Neural crest cell (in vitro differentiated cells): ENCODE data around the gene OSCP1. TPM values are rescaled to one million over a fixed set of nuclear protein-coding genes. Genes with fewer than 3 reads are reported as not detected.

Source experiments
- DNase-seq: peaks from one replicate; pipeline ENCODE4 v3.0.0; 2021; ENCODE audit warnings: low read depth, mixed read lengths, low spot score
- H3K27ac Mint-ChIP-seq: one replicate; pipeline ENCODE4 v1.8.0; 2021; ENCODE audit warnings: mild to moderate bottlenecking, mixed read lengths; ENCODE audit not compliant: unreplicated experiment
- H3K27me3 Mint-ChIP-seq: 2 replicates; pipeline ENCODE4 v1.8.0; 2021; ENCODE audit warnings: low read depth, mild to moderate bottlenecking, mixed read lengths
- H3K36me3 Mint-ChIP-seq: 2 replicates; pipeline ENCODE4 v1.8.0; 2021; ENCODE audit warnings: low read depth, mild to moderate bottlenecking, mixed read lengths
- H3K4me1 Mint-ChIP-seq: 2 replicates; pipeline ENCODE4 v1.8.0; 2021; ENCODE audit warnings: mixed read lengths
- H3K4me3 Mint-ChIP-seq: one replicate; pipeline ENCODE4 v1.8.0; 2021; ENCODE audit warnings: mild to moderate bottlenecking, mixed read lengths
- H3K9me3 Mint-ChIP-seq: 2 replicates; pipeline ENCODE4 v1.8.0; 2021; ENCODE audit warnings: mixed read lengths
- total RNA-seq: library from RNA; stranded (reverse); gene quantifications from 2 replicates; pipeline ENCODE4 v1.2.1, GENCODE V29; 2021
- TF ChIP-seq, protein P1 (sequence below): fragments of 200-600 bp; sonication (generic); conservative IDR thresholded peaks from 2 replicates; pipeline ENCODE4 v1.5.0; 2021; ENCODE audit warnings: antibody characterized with exemption, mild to moderate bottlenecking

Gene OSCP1
- total RNA-seq, 1 donor from 2014 or later, result 10.5 TPM

DNA sequence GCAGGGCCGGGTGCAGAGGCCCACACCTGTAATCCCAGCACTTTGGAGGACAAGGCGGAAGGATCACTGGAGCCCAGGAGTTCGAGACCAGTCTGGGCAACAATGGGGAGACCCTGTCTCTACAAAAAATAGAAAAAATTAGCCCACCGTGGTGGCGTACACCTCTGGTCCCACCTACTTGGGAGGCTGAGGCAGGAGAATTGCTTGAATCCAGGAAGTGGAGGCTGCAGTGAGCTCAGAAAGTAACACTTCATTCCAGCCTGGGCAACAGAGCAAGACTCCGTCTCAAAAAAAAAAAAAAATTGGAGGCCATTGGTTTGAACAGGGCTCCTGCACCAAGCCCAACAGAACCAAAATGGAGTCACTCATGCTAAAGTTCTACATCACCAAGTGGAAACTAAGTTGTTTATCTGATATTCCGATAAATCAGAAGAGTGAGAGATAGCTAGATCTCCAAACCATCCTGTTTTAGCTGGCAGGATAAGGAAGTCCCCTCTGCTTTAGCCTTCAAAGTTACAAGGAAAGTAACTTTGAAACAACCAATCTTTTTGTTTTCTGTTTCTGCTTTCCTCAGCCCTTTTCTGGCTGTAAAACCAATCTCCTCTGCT, 51.8 kb downstream of the OSCP1 start:
- no peaks in the 10 kb centered on the region for H3K27me3 Mint-ChIP-seq
- H3K9me3 Mint-ChIP-seq, result no peaks in the 10 kb centered on the region
- DNase-seq, result no peak
- H3K4me3 Mint-ChIP-seq, result peak overlapping the region; percentile 96
- peak overlapping the region; percentile 96 for H3K27ac Mint-ChIP-seq
- H3K36me3 Mint-ChIP-seq, result no peaks in the 10 kb centered on the region
- H3K4me1 Mint-ChIP-seq, result peaks cover 39% of the 10 kb centered on the region
- TF ChIP-seq, protein P1, sequence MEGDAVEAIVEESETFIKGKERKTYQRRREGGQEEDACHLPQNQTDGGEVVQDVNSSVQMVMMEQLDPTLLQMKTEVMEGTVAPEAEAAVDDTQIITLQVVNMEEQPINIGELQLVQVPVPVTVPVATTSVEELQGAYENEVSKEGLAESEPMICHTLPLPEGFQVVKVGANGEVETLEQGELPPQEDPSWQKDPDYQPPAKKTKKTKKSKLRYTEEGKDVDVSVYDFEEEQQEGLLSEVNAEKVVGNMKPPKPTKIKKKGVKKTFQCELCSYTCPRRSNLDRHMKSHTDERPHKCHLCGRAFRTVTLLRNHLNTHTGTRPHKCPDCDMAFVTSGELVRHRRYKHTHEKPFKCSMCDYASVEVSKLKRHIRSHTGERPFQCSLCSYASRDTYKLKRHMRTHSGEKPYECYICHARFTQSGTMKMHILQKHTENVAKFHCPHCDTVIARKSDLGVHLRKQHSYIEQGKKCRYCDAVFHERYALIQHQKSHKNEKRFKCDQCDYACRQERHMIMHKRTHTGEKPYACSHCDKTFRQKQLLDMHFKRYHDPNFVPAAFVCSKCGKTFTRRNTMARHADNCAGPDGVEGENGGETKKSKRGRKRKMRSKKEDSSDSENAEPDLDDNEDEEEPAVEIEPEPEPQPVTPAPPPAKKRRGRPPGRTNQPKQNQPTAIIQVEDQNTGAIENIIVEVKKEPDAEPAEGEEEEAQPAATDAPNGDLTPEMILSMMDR, result no peak

GRCh38 chr1:36397378-36398230, 52.6 kb downstream of the OSCP1 start, which contains the start of gene LSM10:
Gene LSM10, minus strand, starts transcription at chr1:36397908. Its CDS starts 3,779 bp downstream, at chr1:36394129.
- peaks cover 3% of the 10 kb centered on the region for H3K36me3 Mint-ChIP-seq
- no peaks in the 10 kb centered on the region for H3K9me3 Mint-ChIP-seq
- H3K27me3 Mint-ChIP-seq, result no peaks in the 10 kb centered on the region
- DNase-seq, result peak; percentile 86
- TF ChIP-seq, protein P1, result no peak
- peaks cover 38% of the 10 kb centered on the region for H3K4me1 Mint-ChIP-seq
- H3K27ac Mint-ChIP-seq, result peak within 1 kb of the TSS; percentile 96
- H3K4me3 Mint-ChIP-seq, result peak within 1 kb of the TSS; percentile 96

- Mint-ChIP-seq H3K4me3 (peak overlapping the region; percentile 96), H3K27me3 (no peaks in the 10 kb centered on the region), H3K36me3 (peaks cover 3% of the 10 kb centered on the region), H3K27ac (peak overlapping the region; percentile 88), H3K9me3 (no peaks in the 10 kb centered on the region), H3K4me1 (peaks cover 33% of the 10 kb centered on the region)
- no peak for DNase-seq
- TF ChIP-seq, protein P1, result no peak
Measured at GRCh38 chr1:36397083-36397377, 53.2 kb downstream of the OSCP1 start.

GRCh38 chr1:36396359-36396758, 53.9 kb downstream of the OSCP1 start:
- Mint-ChIP-seq H3K27me3 (no peaks in the 10 kb centered on the region), H3K4me1 (peaks cover 31% of the 10 kb centered on the region), H3K36me3 (peaks cover 3% of the 10 kb centered on the region), H3K4me3 (peak overlapping the region; percentile 96), H3K27ac (peak overlapping the region; percentile 81), H3K9me3 (no peaks in the 10 kb centered on the region)
- no peak for DNase-seq
- TF ChIP-seq, protein P1, result no peak

DNA sequence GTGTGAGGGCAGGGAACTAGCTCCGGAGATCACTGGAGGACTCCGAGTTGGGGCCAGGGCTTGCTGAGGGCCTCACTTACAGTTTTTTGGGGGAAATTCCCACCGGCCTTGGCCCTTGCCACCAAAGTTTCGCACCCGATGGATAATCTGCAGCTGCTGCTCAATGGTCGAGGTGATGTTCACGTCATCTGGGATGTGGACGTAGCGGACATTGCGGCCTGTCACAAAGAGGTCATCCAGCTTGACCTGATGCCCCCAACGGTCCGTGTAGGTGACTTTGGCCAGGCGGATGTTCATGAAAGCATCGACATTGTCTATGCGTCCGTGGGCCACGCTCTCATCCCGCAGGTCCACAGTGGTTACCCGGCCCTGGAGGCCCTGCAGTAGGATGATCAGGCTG, 56.6 kb downstream of the OSCP1 start:
- Mint-ChIP-seq H3K4me3 (no peak overlapping the region), H3K9me3 (no peaks in the 10 kb centered on the region)

More for the DNA sequence above, 56.6 kb downstream of the OSCP1 start:
- Mint-ChIP-seq H3K4me1 (peaks cover 21% of the 10 kb centered on the region), H3K27me3 (no peaks in the 10 kb centered on the region), H3K36me3 (peaks cover 3% of the 10 kb centered on the region), H3K27ac (no peak overlapping the region)
- TF ChIP-seq, protein P1, result no peak
- no peak for DNase-seq
